ENCODE results near the gene OPCML. TPM values are rescaled to one million over a fixed set of nuclear protein-coding genes. Genes with fewer than 3 reads are reported as not detected.
"Not testable (repeated sequence)": the region's sequence is repeated elsewhere in the genome, so short reads cannot be mapped to it uniquely, and the experiment has no call there.

The OPCML gene
- total RNA-seq, 2 experiments from 2014 or later = not detected

DNA sequence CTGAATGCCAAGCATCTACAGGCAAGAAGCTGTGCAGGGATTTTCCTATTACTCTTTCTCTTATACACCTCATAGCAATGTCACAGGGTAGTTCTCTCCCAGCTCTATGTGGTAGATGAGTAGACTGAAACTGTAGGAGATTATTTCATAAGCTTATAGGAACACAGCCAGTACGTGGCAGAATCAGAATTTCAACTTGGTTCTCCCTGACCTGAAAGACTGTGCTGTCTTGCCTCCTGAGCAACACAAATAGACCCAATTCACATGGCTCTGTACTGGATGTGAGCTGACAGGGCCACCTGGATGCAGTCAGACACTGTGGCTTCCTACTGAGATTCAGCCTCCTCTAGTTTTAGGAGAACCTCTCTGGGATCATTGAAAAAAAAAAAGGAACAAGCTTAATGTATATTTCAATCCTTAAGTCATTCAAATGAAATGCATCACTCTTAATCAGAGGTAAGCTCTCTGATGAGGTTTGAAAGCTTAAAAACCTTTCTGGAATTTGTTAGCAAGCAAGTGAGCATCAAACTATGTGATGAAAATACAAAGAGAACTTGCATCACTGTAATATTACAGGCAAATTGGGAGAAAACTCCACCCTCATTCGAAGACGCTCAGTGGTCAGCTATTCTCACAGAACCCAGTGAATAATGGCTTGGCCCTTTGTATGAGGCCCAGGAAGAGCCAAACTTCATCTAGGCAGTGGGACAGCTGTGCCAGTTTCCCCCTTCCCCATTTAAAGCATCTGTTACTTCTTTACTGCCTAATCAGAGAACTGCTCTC, 1122.5 kb downstream of the OPCML start:
- Mint-ChIP-seq H3K9me3 (no peaks in the 10 kb centered on the region), H3K4me3 (no peak overlapping the region), H3K27ac (no peak overlapping the region), H3K27me3 (no peaks in the 10 kb centered on the region), H3K36me3 (no peaks in the 10 kb centered on the region), H3K4me1 (ENCODE audit: low read depth) (no peaks in the 10 kb centered on the region)
- DNase-seq = no peak
- CTCF ChIA-PET = no interaction called here
- POLR2A ChIA-PET = no interaction called here
- intact Hi-C loops (cut with micrococcal nuclease) = no loop called here

DNA sequence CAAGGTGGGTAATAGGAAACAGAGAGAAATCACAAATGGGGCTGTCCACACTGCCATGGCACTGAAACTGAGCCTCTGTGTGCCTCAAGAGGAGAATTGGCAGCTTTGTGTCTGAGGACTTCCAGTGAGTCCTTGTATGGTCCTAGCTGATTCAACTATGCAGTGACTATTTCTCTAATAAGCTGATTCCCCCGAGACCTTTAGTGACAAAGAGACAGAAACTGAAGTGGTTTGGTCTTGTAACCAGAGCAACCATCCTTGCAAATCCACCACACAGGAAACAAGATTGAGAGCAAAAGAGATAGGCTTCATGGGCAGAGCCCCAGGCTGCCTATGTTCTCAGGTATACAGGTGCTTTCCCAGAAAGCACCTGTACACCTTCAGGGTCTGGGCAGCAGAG, 1123.4 kb downstream of the OPCML start:
- Mint-ChIP-seq H3K4me3 (no peak overlapping the region), H3K27ac (no peak overlapping the region), H3K36me3 (no peaks in the 10 kb centered on the region), H3K9me3 (no peaks in the 10 kb centered on the region), H3K27me3 (no peaks in the 10 kb centered on the region), H3K4me1 (ENCODE audit: low read depth) (no peaks in the 10 kb centered on the region)
- intact Hi-C loops (cut with micrococcal nuclease) = no loop called here
- ChIA-PET CTCF (no interaction called here), POLR2A (no interaction called here)
- no peak for DNase-seq

DNA sequence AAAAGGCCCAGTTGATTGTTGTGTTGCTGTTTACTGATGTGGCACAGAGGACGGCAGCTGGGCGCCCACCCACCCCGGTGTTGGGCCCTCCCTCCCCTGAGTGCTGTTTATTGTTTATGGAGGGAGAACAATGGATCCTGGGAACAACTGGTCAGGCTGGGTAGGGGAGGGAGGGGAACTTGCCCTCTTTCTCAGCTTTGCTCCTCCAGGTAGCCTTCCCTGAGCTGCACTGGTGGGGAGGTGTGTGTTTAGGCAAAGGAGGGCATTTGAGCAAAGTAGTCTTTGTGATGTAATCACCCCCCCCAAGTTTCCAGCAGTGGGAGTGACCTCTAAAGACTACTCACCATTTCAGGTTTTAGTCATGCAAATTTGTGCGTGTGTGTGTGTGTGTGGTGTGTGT, 1126.6 kb downstream of the OPCML start:
- ChIA-PET CTCF (no interaction called here), POLR2A (no interaction called here)
- intact Hi-C loops (cut with micrococcal nuclease) = no loop called here
- H3K27ac Mint-ChIP-seq = no peak overlapping the region
- no peak for DNase-seq
- H3K4me1 Mint-ChIP-seq (ENCODE audit: low read depth) = no peaks in the 10 kb centered on the region
- H3K36me3 Mint-ChIP-seq = no peaks in the 10 kb centered on the region
- H3K4me3 Mint-ChIP-seq = no peak overlapping the region
- no peaks in the 10 kb centered on the region for H3K27me3 Mint-ChIP-seq
- no peaks in the 10 kb centered on the region for H3K9me3 Mint-ChIP-seq

DNA sequence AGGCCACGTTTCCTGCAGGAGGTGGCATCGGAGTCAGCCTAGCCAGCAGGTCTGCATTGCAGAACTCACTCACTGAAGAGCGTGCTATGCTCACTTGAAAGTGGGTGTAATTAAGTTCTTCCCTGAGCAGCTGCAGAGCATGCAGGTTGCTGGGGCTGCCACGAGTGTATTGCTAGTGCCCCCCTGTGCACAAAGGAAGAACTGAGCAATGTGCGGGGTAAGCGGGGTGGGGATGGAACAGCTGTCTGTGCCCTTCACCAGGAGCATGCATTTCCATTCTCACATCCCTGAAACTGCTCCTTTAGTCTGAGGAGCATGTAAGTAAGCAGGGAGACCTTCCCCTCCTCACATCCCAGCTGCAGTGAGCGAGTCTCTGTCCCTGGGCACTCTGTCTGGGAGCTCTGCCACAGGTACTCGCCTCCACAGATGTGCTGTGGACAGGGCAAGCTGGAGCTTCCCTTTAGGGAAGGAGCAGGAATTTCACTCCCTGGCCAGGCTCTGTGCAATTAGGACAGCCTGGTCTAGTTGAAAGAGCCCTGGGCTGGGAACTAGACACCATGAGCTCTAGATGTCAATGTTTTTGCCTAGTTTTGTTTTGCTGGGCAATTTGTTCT, 1130.1 kb downstream of the OPCML start:
- Mint-ChIP-seq H3K27me3 (no peaks in the 10 kb centered on the region), H3K36me3 (no peaks in the 10 kb centered on the region), H3K9me3 (no peaks in the 10 kb centered on the region), H3K27ac (no peak overlapping the region), H3K4me1 (ENCODE audit: low read depth) (no peaks in the 10 kb centered on the region), H3K4me3 (no peak overlapping the region)
- peak; percentile 21 for DNase-seq
- POLR2A ChIA-PET = no interaction called here
- intact Hi-C loops (cut with micrococcal nuclease) = no loop called here
- CTCF ChIA-PET = interaction anchor here (1.1 kb wide), 1 partner anchor 124 kb away, joined by 4 read pairs; no protein-coding TSS in a partner anchor

DNA sequence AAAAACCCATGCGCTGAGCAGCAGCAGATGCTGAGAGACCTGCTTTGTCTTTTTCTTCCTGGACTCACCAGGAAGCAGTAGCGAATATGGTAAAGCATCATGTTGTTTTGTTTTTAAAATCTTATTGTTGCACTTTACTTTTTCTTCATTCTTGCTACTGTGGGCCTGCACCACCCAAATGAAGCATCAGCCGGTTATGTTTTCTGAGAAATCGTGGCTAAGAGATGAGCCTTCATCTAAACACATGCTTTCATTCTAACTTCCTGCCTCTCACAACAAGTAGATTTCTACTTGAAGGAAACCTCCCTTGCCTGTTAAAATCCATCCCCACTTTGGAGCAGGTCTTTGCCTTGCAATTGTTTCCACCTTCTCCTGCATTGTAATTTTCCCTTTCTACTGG, 1136.0 kb downstream of the OPCML start:
- Mint-ChIP-seq H3K27ac (no peak overlapping the region), H3K9me3 (peaks cover 7% of the 10 kb centered on the region), H3K4me1 (ENCODE audit: low read depth) (no peaks in the 10 kb centered on the region), H3K27me3 (no peaks in the 10 kb centered on the region), H3K36me3 (peaks cover under 1% of the 10 kb centered on the region), H3K4me3 (no peak overlapping the region)
- CTCF ChIA-PET = no interaction called here
- intact Hi-C loops (cut with micrococcal nuclease) = no loop called here
- no peak for DNase-seq
- POLR2A ChIA-PET = no interaction called here

DNA sequence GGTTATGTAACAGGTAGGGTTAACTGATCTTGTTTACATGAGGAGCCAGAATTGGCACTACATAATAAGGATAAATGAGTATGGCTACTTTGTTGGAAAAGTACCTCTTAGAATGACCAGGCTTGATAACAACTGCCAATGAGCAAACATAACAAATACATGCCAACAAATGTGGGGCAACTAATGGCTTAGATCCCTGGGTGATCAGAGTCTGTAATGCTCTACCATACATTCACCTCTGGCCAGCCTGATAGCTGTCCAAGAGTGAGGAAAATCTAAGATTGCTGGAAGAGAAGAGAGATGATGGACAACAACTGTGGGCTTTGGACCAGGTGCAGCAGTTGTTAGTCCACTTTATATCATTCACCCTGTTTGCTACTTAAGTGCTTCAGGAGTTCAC, 1136.9 kb downstream of the OPCML start:
- Mint-ChIP-seq H3K9me3 (peaks cover 12% of the 10 kb centered on the region), H3K27ac (no peak overlapping the region), H3K4me1 (ENCODE audit: low read depth) (no peaks in the 10 kb centered on the region), H3K4me3 (no peak overlapping the region), H3K27me3 (no peaks in the 10 kb centered on the region), H3K36me3 (peaks cover 2% of the 10 kb centered on the region)
- DNase-seq = no peak
- POLR2A ChIA-PET = no interaction called here
- intact Hi-C loops (cut with micrococcal nuclease) = no loop called here
- CTCF ChIA-PET = no interaction called here

DNA sequence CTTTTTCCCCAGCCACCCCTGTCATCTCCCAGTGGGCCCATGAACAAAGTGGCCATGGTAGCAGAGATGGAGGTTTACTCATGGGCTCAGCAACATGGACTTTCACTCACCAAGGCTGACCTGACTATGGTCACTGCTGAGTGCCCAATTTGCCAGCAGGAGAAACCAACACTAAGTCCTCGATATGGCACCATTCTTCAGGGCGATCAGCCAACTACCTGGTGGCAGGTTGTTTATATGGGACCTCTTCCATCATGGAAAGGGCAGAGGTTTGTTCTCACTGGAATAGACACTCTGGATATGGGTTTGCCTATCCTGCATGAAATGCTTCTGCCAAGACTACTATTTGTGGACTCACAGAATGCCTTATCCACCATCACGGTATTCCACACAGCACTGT, 1152.8 kb downstream of the OPCML start:
- DNase-seq = no peak
- no peak overlapping the region for H3K4me3 Mint-ChIP-seq
- intact Hi-C loops (cut with micrococcal nuclease) = no loop called here
- peaks cover 4% of the 10 kb centered on the region for H3K9me3 Mint-ChIP-seq
- ChIA-PET CTCF (no interaction called here), POLR2A (no interaction called here)
- no peaks in the 10 kb centered on the region for H3K4me1 Mint-ChIP-seq (ENCODE audit: low read depth)
- H3K36me3 Mint-ChIP-seq = no peaks in the 10 kb centered on the region
- no peaks in the 10 kb centered on the region for H3K27me3 Mint-ChIP-seq
- no peak overlapping the region for H3K27ac Mint-ChIP-seq

DNA sequence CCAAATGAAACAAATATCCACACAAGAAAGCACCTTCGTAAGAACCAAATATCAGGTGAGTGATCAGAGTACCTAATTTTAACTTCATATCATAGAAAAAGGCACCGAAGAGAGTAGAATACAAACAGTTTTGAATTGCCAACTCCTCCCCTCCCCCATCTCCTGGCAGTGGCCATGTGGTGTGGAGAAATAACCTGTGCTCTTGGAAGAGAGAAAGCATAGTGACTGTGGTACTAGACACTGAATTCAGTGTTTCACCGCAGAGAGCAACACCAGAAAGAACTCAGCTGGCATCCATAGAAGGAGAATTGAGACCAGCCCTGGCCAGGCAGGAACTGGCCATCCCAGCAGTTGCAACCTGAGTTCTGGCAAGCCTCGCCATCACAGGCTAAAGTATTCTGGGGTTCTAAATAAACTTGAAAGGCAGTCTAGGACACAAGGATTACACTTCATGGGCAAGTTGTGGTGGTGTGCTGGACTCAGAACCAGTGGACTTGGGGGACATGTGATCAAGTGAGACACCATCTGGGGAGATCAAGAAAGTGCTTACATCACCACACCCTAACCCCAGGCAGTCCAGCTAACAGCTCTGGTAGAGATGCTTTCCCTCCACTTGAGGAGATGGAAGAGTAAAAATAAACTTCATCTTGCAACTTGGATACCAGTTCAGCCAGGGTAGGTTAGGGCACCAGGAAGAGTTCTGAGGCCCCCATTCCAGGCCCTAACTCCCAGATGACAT, 1158.7 kb downstream of the OPCML start:
- CTCF ChIA-PET = no interaction called here
- DNase-seq = no peak
- no peak overlapping the region for H3K27ac Mint-ChIP-seq
- no peaks in the 10 kb centered on the region for H3K4me1 Mint-ChIP-seq (ENCODE audit: low read depth)
- peaks cover 9% of the 10 kb centered on the region for H3K9me3 Mint-ChIP-seq
- no peaks in the 10 kb centered on the region for H3K36me3 Mint-ChIP-seq
- H3K4me3 Mint-ChIP-seq = no peak overlapping the region
- no peaks in the 10 kb centered on the region for H3K27me3 Mint-ChIP-seq
- intact Hi-C loops (cut with micrococcal nuclease) = no loop called here
- POLR2A ChIA-PET = no interaction called here

DNA sequence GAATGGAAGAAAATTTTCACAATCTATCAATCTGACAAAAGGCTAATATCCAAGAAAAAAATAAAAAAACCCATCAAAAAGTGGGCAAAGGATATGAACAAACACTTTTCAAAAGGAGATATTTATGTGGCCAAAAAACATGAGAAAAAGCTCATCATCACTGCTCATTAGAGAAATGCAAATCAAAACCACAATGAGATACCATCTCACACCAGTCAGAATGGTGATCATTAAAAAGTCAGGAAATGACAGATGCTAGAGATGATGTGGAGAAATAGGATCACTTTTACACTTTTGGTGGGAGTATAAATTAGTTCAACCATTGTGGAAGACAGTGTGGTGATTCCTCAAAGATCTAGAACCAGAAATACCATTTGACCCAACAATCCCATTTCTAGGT, 1162.2 kb downstream of the OPCML start:
- CTCF ChIA-PET; H3K4me1 Mint-ChIP-seq (ENCODE audit: low read depth); H3K9me3 Mint-ChIP-seq; H3K4me3 Mint-ChIP-seq; intact Hi-C loops (cut with micrococcal nuclease); DNase-seq; POLR2A ChIA-PET; H3K27ac Mint-ChIP-seq; H3K27me3 Mint-ChIP-seq; H3K36me3 Mint-ChIP-seq: not testable (repeated sequence)

DNA sequence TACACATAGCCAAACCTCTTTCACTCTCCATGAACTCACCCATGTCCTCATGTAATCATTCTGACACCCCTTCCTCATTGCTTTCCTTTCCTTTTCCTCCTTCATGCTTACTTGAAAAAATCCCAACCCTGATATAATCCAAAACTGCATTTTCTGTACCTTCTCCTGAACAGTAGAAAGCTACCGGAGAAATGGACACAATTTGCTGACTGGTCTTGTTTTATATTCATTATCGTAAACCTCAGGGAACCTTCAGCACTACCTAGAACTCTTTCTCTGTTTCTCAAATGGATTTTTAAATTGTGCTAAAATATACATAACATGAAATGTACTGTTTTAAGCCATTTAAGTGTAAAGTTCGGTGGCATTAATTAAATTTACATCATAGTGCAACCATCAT, 1165.0 kb downstream of the OPCML start:
- intact Hi-C loops (cut with micrococcal nuclease) = no loop called here
- Mint-ChIP-seq H3K36me3 (no peaks in the 10 kb centered on the region), H3K27ac (no peak overlapping the region), H3K4me1 (ENCODE audit: low read depth) (no peaks in the 10 kb centered on the region), H3K9me3 (peaks cover 9% of the 10 kb centered on the region), H3K4me3 (no peak overlapping the region), H3K27me3 (no peaks in the 10 kb centered on the region)
- ChIA-PET POLR2A (no interaction called here), CTCF (no interaction called here)
- DNase-seq = no peak

DNA sequence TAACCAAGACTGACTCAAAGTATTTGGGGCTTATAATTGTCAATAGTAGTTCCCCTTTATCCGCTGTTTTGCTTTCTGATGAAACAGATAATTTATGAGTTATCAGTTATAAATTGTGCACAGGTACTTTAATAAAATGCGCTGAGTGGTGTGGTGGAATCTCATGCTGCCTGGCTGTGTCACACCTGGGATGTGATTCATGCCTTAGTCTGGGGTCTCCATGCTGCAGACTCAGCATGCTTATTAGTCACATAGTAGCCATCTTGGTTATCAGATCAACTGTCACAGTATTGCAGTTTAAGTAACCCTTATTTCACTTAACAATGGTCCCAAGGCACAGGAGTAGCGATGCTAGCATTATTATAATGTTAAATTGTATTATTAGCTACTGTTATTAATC, 1166.7 kb downstream of the OPCML start:
- ChIA-PET POLR2A (no interaction called here), CTCF (interaction anchor here (0.6 to 0.7 kb wide), 2 partner anchors 699 to 1819 kb away, joined by 3 read pairs; no protein-coding TSS in a partner anchor)
- H3K36me3 Mint-ChIP-seq = no peaks in the 10 kb centered on the region
- H3K27ac Mint-ChIP-seq = no peak overlapping the region
- peaks cover 9% of the 10 kb centered on the region for H3K9me3 Mint-ChIP-seq
- intact Hi-C loops (cut with micrococcal nuclease) = no loop called here
- no peaks in the 10 kb centered on the region for H3K4me1 Mint-ChIP-seq (ENCODE audit: low read depth)
- no peaks in the 10 kb centered on the region for H3K27me3 Mint-ChIP-seq
- H3K4me3 Mint-ChIP-seq = no peak overlapping the region
- no peak for DNase-seq

Data from activated CD4-positive, alpha-beta memory T cell treated with anti-CD3 and anti-CD28 coated beads for 36 hours (primary cell).